Measurements from ENCODE around the gene NT5M.
"Not testable (repeated sequence)": the region's sequence is repeated elsewhere in the genome, so short reads cannot be mapped to it uniquely, and the experiment has no call there.

NT5M gene

DNA sequence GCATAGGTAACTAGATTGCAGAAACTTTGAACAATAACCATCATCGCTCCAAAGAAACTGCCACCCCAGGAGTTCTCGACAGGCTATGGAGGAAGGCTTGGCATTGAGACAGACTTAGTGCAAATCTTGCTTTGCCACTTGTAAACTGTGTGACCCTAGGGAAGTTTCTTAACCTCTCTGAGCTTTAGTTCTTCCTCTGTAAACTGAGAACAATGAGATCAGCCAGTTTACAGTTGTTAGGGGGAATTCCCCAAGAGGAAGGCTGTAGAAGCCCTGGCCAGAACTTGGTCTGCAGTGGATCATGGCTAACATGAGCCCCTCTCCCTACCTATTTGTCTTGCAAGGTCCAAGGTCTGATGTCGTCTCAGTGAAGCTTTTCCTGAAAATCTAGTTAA is 78.9 kb downstream of the NT5M start:
- no peak overlapping the region for H3K4me3 ChIP-seq (ENCODE audit: control insufficient read depth, low read depth, low read length)
- no peak for DNase-seq (ENCODE audit: low read depth)
- TF ChIP-seq, protein P1, sequence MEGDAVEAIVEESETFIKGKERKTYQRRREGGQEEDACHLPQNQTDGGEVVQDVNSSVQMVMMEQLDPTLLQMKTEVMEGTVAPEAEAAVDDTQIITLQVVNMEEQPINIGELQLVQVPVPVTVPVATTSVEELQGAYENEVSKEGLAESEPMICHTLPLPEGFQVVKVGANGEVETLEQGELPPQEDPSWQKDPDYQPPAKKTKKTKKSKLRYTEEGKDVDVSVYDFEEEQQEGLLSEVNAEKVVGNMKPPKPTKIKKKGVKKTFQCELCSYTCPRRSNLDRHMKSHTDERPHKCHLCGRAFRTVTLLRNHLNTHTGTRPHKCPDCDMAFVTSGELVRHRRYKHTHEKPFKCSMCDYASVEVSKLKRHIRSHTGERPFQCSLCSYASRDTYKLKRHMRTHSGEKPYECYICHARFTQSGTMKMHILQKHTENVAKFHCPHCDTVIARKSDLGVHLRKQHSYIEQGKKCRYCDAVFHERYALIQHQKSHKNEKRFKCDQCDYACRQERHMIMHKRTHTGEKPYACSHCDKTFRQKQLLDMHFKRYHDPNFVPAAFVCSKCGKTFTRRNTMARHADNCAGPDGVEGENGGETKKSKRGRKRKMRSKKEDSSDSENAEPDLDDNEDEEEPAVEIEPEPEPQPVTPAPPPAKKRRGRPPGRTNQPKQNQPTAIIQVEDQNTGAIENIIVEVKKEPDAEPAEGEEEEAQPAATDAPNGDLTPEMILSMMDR (conservative IDR thresholded peaks at IDR 0.05; ENCODE audit: control insufficient read depth, insufficient read depth, low read depth, low read length): no peak

DNA sequence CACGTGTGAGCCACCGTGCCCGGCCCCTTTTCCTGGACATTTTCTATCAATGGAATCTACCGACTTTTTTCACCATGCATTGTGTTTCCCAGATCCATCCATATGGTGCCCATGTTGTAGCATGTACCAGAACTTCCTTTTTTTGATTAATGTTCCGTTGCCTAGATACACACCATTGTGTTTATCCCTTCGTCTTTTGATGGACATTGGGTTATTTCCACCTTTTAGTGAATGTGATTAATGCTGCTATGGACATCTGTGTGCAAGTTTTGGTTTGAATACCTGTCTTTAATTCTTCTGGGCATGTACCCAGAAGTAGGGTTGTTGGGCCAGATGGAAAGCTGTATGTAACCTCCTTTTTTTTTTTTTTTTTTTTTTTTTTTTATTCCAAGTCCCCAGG is 79.8 kb downstream of the NT5M start:
- TF ChIP-seq, protein P1 (conservative IDR thresholded peaks at IDR 0.05; ENCODE audit: control insufficient read depth, insufficient read depth, low read depth, low read length): no peak
- H3K4me3 ChIP-seq (ENCODE audit: control insufficient read depth, low read depth, low read length): no peak overlapping the region
- DNase-seq (ENCODE audit: low read depth): no peak

DNA sequence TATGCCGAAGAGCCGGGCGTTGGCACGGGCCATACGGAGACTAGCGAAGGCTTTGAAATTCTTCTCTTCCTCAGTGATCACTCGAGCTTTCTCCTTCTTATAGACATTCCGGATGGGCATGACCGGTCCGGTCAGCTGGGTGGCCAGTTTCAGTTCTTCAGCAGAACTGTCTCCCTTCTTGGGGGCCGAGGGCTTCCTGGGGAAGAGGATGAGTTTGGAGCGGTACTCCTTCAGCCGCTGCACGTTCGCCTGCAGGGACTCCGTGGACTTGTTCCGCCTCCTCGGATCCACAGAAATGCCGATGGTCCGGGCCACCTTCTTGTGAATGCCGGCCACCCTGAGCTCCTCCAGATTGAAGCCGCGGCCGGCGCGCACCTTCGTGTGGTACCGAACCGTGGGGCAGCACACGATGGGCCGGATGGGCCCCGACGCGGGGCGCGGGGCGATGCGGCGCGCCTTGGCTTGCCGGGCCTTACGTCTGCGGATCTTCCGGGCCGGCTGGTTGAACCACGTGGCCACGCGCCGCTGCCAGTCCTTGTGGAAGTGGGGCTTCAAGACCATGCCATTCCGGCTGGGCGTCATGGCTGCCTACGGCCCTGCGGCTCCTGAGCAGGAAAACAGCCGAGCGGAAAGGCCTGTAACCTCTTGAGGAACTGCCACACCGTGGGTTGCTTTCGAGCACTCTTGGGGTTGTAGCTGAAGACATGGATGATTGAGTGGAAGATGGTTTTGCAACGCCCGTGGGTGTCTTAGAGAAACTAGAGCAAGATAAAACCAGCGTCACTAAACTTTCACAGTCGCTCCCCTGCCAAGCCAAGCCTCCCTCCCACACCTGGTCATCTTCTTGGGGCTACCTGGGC is 80.5 kb downstream of the NT5M start:
- DNase-seq (ENCODE audit: low read depth); H3K4me3 ChIP-seq (ENCODE audit: control insufficient read depth, low read depth, low read length): not testable (repeated sequence)

DNA sequence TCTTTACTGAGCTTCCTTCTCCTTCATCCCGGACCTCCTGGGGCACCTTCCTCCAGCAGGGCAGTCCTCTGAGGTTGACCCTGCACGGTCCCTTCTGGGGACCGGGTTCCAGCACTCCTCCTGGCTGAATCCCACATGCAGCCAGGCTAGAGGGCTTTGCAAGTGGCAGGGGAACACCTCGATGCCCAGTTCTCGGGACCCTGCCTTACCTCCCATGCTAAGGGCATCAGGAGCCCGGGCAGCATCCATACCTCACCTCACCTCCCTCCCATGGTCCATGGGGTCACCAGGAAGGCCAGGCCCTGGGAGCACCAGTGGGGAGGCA is 81.1 kb downstream of the NT5M start:
- TF ChIP-seq, protein P1 (conservative IDR thresholded peaks at IDR 0.05; ENCODE audit: control insufficient read depth, insufficient read depth, low read depth, low read length): no peak
- H3K4me3 ChIP-seq (ENCODE audit: control insufficient read depth, low read depth, low read length): no peak overlapping the region

DNA sequence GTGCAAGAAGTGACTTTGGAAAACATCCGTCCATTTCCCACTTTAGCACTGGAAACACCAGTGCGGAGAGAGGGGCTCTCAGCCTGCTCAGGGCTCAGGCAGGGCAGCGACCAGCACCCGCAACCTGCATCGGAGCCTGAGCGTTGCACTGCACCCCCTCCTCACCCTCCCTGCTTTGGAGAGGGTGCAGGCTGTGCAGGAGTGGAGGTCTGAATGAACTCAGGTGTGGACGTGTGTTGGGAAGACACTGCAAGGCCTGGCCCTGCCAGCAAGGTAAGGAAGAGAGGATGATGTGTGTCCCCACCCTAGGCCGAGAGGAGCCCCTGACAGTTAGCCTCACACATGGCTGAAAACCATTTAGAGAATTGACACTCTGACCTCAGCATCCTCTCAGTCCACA is 81.8 kb downstream of the NT5M start:
- no peak overlapping the region for H3K4me3 ChIP-seq (ENCODE audit: control insufficient read depth, low read depth, low read length)
- TF ChIP-seq, protein P1 (conservative IDR thresholded peaks at IDR 0.05; ENCODE audit: control insufficient read depth, insufficient read depth, low read depth, low read length): no peak
- DNase-seq (ENCODE audit: low read depth): no peak

More for the DNA sequence above, 81.1 kb downstream of the NT5M start:
- no peak for DNase-seq (ENCODE audit: low read depth)

DNA sequence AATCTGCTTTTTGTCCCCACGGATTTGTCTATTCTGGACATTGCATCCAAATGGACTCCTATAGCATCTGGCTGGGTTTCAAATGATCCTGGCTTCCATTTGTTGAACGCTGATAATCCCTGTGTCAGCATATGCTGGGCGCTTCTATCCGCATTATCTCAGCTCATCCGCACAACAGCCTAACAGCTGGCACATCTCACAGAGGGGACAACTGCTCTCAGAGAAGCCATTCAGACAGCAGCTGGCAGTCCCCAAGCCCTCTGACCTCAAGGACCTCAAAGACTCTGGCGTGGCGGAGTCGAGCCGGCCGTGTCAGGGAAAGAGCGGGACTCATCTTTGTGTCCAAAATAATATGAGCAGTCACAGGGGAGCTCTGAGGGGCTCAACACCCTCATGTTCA is 82.3 kb downstream of the NT5M start:
- DNase-seq (ENCODE audit: low read depth): no peak
- H3K4me3 ChIP-seq (ENCODE audit: control insufficient read depth, low read depth, low read length): no peak overlapping the region
- TF ChIP-seq, protein P1 (conservative IDR thresholded peaks at IDR 0.05; ENCODE audit: control insufficient read depth, insufficient read depth, low read depth, low read length): no peak

DNA sequence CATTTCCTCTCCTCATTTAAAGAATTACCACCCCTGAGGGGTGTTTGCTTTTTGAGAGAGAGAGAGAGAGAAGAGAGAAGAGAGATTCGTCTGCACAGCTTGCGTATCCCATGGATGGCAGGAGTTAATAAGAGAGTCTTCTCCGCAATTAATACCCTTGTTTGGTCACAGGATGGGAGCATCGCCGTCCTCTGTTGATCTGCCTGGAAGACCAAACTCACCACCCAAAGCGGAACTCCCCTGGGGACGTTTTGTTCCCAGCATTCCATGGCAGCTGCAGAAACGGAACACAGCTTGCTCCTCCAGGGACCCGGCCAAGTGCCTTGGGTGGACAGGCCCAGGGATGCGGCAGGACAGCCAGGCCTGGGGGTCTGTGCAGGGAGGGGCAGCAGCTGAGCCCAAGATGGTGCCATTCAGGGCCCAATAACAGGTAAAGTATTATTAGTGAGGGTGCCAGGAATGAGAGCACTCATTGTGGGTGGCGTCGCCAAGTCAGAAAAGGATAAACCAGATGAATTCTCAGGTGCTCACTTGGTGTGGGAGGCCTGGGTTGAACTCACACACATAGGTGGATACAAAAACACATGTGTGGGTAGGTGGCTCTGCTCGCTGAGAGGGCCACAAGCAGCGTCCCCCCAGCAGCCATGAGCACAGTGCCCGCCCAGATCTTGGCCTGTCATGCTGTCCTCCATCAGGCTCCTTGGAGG is 83.1 kb downstream of the NT5M start:
- H3K4me3 ChIP-seq (ENCODE audit: control insufficient read depth, low read depth, low read length): no peak overlapping the region
- TF ChIP-seq, protein P1 (conservative IDR thresholded peaks at IDR 0.05; ENCODE audit: control insufficient read depth, insufficient read depth, low read depth, low read length): no peak
- no peak for DNase-seq (ENCODE audit: low read depth)
